OCI-LY7 (cell line): ENCODE data around the gene ZNF516.

Experiments used
- CTCF ChIP-seq: fragments of 200-600 bp; sonication (generic); conservative IDR thresholded peaks from 2 replicates; pipeline ENCODE4 v1.5.1; 2014; ENCODE audit warnings: mild to moderate bottlenecking, antibody characterized with exemption, low read length, moderate library complexity, mixed read lengths
- EZH2phosphoT487 ChIP-seq: fragments of 200-600 bp; sonication (generic); IDR thresholded peaks from 2 replicates; pipeline ENCODE4 v1.6.1; 2018; ENCODE audit warnings: low read depth, borderline replicate concordance, mild to moderate bottlenecking, mixed run types, antibody characterized with exemption, low read length, moderate library complexity, mixed read lengths

DNA sequence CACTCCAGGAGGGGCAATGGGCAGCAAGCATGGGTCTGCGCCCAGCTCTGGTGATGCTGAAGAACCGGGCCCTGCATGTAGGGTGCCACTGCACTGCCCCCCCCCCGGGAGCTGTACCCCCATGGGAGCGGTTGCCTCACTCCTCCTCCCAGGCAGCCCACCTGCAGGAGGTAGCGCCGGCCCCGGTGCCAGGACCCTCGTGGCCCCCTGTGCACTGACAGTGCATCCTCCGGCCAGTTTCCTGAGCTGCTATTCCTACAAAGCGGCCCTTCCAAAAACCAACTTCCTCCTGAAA lies 109.4 kb downstream of the ZNF516 start:
- no peak for TF ChIP-seq CTCF
- TF ChIP-seq EZH2phosphoT487 = no peak
